Measurements from ENCODE around the gene SERTM1.

Gene SERTM1

GRCh38 chr13:36712770-36713169, 39.0 kb downstream of the SERTM1 start:
- DNase-seq = no peak

GRCh38 chr13:36713887-36714286, 40.1 kb downstream of the SERTM1 start:
- no peak for DNase-seq

GRCh38 chr13:36715841-36716240, 42.0 kb downstream of the SERTM1 start:
- no peak for DNase-seq

GRCh38 chr13:36717017-36717416, 43.2 kb downstream of the SERTM1 start:
- DNase-seq = no peak

- no peak for DNase-seq
Measured at GRCh38 chr13:36717966-36718545, 44.2 kb downstream of the SERTM1 start.

GRCh38 chr13:36718686-36719085, 44.9 kb downstream of the SERTM1 start:
- no peak for DNase-seq

- DNase-seq = no peak
Measured at GRCh38 chr13:36724141-36724540, 50.3 kb downstream of the SERTM1 start.

GRCh38 chr13:36725936-36726335, 52.1 kb downstream of the SERTM1 start:
- no peak for DNase-seq

GRCh38 chr13:36728006-36728405, 54.2 kb downstream of the SERTM1 start:
- DNase-seq = no peak

- no peak for DNase-seq
Measured at GRCh38 chr13:36736119-36736726, 62.4 kb downstream of the SERTM1 start.

GRCh38 chr13:36737524-36738083, 63.8 kb downstream of the SERTM1 start:
- DNase-seq = no peak

- no peak for DNase-seq
Measured at GRCh38 chr13:36745436-36745835, 71.6 kb downstream of the SERTM1 start.

- no peak for DNase-seq
Measured at GRCh38 chr13:36746051-36746450, 72.2 kb downstream of the SERTM1 start.

Measured in SIG-M5 (cell line).